GM12878 (cell line): ENCODE data around the gene TFF2. TPM values are rescaled to one million over a fixed set of nuclear protein-coding genes. Genes with fewer than 3 reads are reported as not detected.

ENCODE experiments used
- ATAC-seq: fragments of 200-7000 bp; cut with Tn5 transposase; 3 replicates; pipeline ENCODE4 v1.9.1; 2020; ENCODE audit warnings: mild to moderate bottlenecking, moderate library complexity
- BruUV-seq: library from RNA; stranded (reverse); fragments of 400-500 nt; replicated peaks from 2 replicates; lab custom pipeline; 2021; lab: Mats Ljungman, UMichigan
- CTCF ChIA-PET: fragments of 300-600 bp; sonication (Branson Sonifier 250); formaldehyde crosslinking; extraction: SDS; loops from one replicate; lab custom pipeline; 2021; ENCODE audit warnings: inconsistent platforms; lab: Yijun Ruan, JAX
- POLR2A ChIA-PET: fragments of 350-600 bp; formaldehyde crosslinking; extraction: SDS; loops from one replicate; lab custom pipeline; 2021; ENCODE audit warnings: inconsistent platforms; lab: Charles Lee
- RAD21 ChIA-PET: fragments of 300-600 bp; sonication (Branson Sonifier 250); formaldehyde crosslinking; loops from one replicate; lab custom pipeline; 2023; ENCODE audit warnings: antibody characterized with exemption; ENCODE audit not compliant: unreplicated experiment; lab: Charles Lee
- SMC1A ChIA-PET: fragments of 300-600 bp; sonication (Branson Sonifier 250); formaldehyde crosslinking; loops from one replicate; lab custom pipeline; 2023; ENCODE audit not compliant: unreplicated experiment, uncharacterized antibody; lab: Charles Lee
- DNase-seq: peaks from one replicate; pipeline ENCODE4 v3.0.0-alpha.2; 2011; ENCODE audit warnings: low read depth, low spot score
- FAIRE-seq: peaks from 3 replicates; lab custom pipeline; 2011; peaks lifted over from hg19 to GRCh38; lab: Jason Lieb, UNC
- H2AFZ ChIP-seq: 2 replicates; pipeline ENCODE4 v1.6.0; 2011; ENCODE audit warnings: low read depth, low read length, control low read depth; ENCODE audit not compliant: control insufficient read depth
- H3K27ac ChIP-seq: 2 replicates; pipeline ENCODE4 v1.5.1; 2011; ENCODE audit warnings: control low read depth; ENCODE audit not compliant: control insufficient read depth, insufficient read depth
- H3K27me3 ChIP-seq, 2 experiments: replicated peaks in 1 of 2; 2 replicates each; pipeline versions ENCODE4 v1.6.0 to v1.6.1; 2011; ENCODE audit warnings: low read length in 1 of 2; ENCODE audit not compliant: control insufficient read depth in 2 of 2, insufficient read depth in 2 of 2
- H3K36me3 ChIP-seq, 2 experiments: 2 replicates each; pipeline ENCODE4 v1.5.1; 2011; ENCODE audit warnings: low read length in 1 of 2; ENCODE audit not compliant: control insufficient read depth in 2 of 2, insufficient read depth in 2 of 2
- H3K4me1 ChIP-seq: 2 replicates; pipeline ENCODE4 v1.6.1; 2011; ENCODE audit warnings: mild to moderate bottlenecking, low read length, moderate library complexity, mixed read lengths; ENCODE audit not compliant: control insufficient read depth, insufficient read depth
- H3K4me2 ChIP-seq: 2 replicates; pipeline ENCODE4 v1.6.0; 2011; ENCODE audit warnings: control low read depth; ENCODE audit not compliant: control insufficient read depth, insufficient read depth
- H3K4me3 ChIP-seq: fragments of 200-600 bp; sonication (generic); 2 replicates; pipeline ENCODE4 v1.5.1; 2016
- H3K79me2 ChIP-seq: 2 replicates; pipeline ENCODE4 v1.6.0; 2011; ENCODE audit warnings: low read length; ENCODE audit not compliant: control insufficient read depth, insufficient read depth
- H3K9ac ChIP-seq: 2 replicates; pipeline ENCODE4 v1.8.0; 2011; ENCODE audit warnings: low read length, control low read depth, mixed read lengths; ENCODE audit not compliant: control insufficient read depth, insufficient read depth
- H3K9me3 ChIP-seq: replicated peaks from 3 replicates; pipeline ENCODE4 v1.5.1; 2011; ENCODE audit warnings: mild to moderate bottlenecking, low read length; ENCODE audit not compliant: control insufficient read depth, insufficient read depth
- H4K20me1 ChIP-seq: 2 replicates; pipeline ENCODE4 v1.6.0; 2011; ENCODE audit not compliant: control insufficient read depth, insufficient read depth
- BACH1 ChIP-seq: fragments of 450-650 bp; IDR thresholded peaks from 2 replicates; pipeline ENCODE4 v1.6.1; 2017; ENCODE audit warnings: mild to moderate bottlenecking, borderline replicate concordance
- CBFB ChIP-seq: IDR thresholded peaks from 2 replicates; pipeline ENCODE4 v1.6.1; 2016; ENCODE audit warnings: antibody characterized with exemption, low read depth
- CREB1 ChIP-seq: IDR thresholded peaks from 2 replicates; pipeline ENCODE4 v1.6.1; 2012; ENCODE audit warnings: low read depth, mild to moderate bottlenecking, inconsistent platforms
- JUND ChIP-seq: IDR thresholded peaks from 2 replicates; pipeline ENCODE4 v1.6.1; 2012; ENCODE audit warnings: low read depth, mild to moderate bottlenecking, low read length, improper control_type of control experiment, moderate library complexity
- MEF2A ChIP-seq: IDR thresholded peaks from 2 replicates; pipeline ENCODE4 v1.6.1; 2011; ENCODE audit warnings: low read depth, mild to moderate bottlenecking, low read length, moderate library complexity; ENCODE audit not compliant: insufficient read depth
- MLLT1 ChIP-seq: fragments of 450-650 bp; IDR thresholded peaks from 2 replicates; pipeline ENCODE4 v1.6.1; 2016; ENCODE audit warnings: mild to moderate bottlenecking
- MXI1 ChIP-seq: fragments of 150-350 bp; IDR thresholded peaks from 2 replicates; pipeline ENCODE4 v1.6.1; 2011; ENCODE audit warnings: low read depth, mild to moderate bottlenecking, inconsistent platforms, low read length, improper control_type of control experiment
- NKRF ChIP-seq: fragments of 450-650 bp; conservative IDR thresholded peaks from 2 replicates; pipeline ENCODE4 v1.6.1; 2017; ENCODE audit warnings: mild to moderate bottlenecking, moderate library complexity
- PAX8 ChIP-seq: fragments of 450-650 bp; IDR thresholded peaks from 2 replicates; pipeline ENCODE4 v1.6.1; 2017; ENCODE audit warnings: mild to moderate bottlenecking, moderate library complexity
- POLR2AphosphoS2 ChIP-seq: IDR thresholded peaks from 2 replicates; pipeline ENCODE4 v1.6.1; 2011; ENCODE audit warnings: low read depth, mild to moderate bottlenecking, low read length, improper control_type of control experiment, moderate library complexity
- POLR2AphosphoS5 ChIP-seq: IDR thresholded peaks from 2 replicates; pipeline ENCODE4 v1.6.1; 2011; ENCODE audit warnings: mild to moderate bottlenecking, low read length, inconsistent platforms
- POU2F2 ChIP-seq: IDR thresholded peaks from 3 replicates; pipeline ENCODE4 v1.6.1; 2011; ENCODE audit warnings: low read depth, mild to moderate bottlenecking, low read length, borderline replicate concordance
- RBBP5 ChIP-seq: fragments of 200-600 bp; sonication (generic); conservative IDR thresholded peaks from 2 replicates; pipeline ENCODE4 v1.6.1; 2016
- RFX5 ChIP-seq: IDR thresholded peaks from 2 replicates; pipeline ENCODE4 v1.6.1; 2011; ENCODE audit warnings: low read depth, low read length, improper control_type of control experiment
- TBL1XR1 ChIP-seq: IDR thresholded peaks from 2 replicates; pipeline ENCODE4 v1.6.1; 2012; ENCODE audit warnings: low read depth, low read length, improper control_type of control experiment
- ZBED1 ChIP-seq: IDR thresholded peaks from 2 replicates; pipeline ENCODE4 v1.6.1; 2016; ENCODE audit warnings: borderline replicate concordance
- ZBTB33 ChIP-seq: fragments of 450-650 bp; IDR thresholded peaks from 2 replicates; pipeline ENCODE4 v1.6.1; 2017; ENCODE audit warnings: mild to moderate bottlenecking
- ZNF207 ChIP-seq: fragments of 450-650 bp; IDR thresholded peaks from 2 replicates; pipeline ENCODE4 v1.6.1; 2014; ENCODE audit warnings: antibody characterized with exemption, mild to moderate bottlenecking, borderline replicate concordance
- ZNF24 ChIP-seq: fragments of 450-650 bp; IDR thresholded peaks from 2 replicates; pipeline ENCODE4 v1.6.1; 2017; ENCODE audit warnings: antibody characterized with exemption, mild to moderate bottlenecking
- WGBS: methylation state at CpG from one replicate; pipeline ENCODE4 v1.1.6; 2016; ENCODE audit warnings: low lambda C conversion rate; ENCODE audit not compliant: insufficient replicate concordance, insufficient coverage; ENCODE audit errors: missing lambda C conversion rate; 5-methylcytosine and 5-hydroxymethylcytosine counted together
- in situ Hi-C: fragments of 300-500 bp; cut with MboI; formaldehyde crosslinking; loops from 9 replicates; pipeline ENCODE4 v1.14.3; 2018; ENCODE audit warnings: mixed read lengths
- intact Hi-C: fragments of 100-400 bp; cut with micrococcal nuclease; formaldehyde crosslinking; loops from one replicate; pipeline ENCODE4 v1.14.2; 2022; ENCODE audit not compliant: unreplicated experiment
- polyA plus RNA-seq, 11 experiments: library from polyadenylated mRNA; depleted of rRNA in 4 of 11; unstranded in 6 of 11; stranded (reverse) in 5 of 11; fragments of >200 nt; fragmentation: Nextera tagmentation in 4 of 11; fragmentation: Illumina TruSeq in 1 of 11; extraction: Ambion mirVana in 4 of 11; extraction: Trizol in 1 of 11; gene quantifications; 1 replicate in 1 of 11; 2 replicates in 10 of 11; pipeline versions ENCODE4 v1.2.1 to v1.2.3, GENCODE V29; 2011 to 2016; ENCODE audit warnings: inconsistent platforms in 2 of 11, missing spikeins in 2 of 11, low read depth in 1 of 11
- total RNA-seq, 4 experiments: library from RNA; depleted of rRNA in 3 of 4; stranded (reverse); fragments of >200 nt in 3 of 4; fragmentation: Illumina TruSeq in 1 of 4; extraction: Trizol in 1 of 4; gene quantifications; 2 replicates each; pipeline versions ENCODE4 v1.2.1 to v1.2.3, GENCODE V29; 2013 to 2021

Gene TFF2
- total and polyA plus RNA-seq, 10 of the 15 experiments (the other 5 are each of a cell fraction or from before 2014, with no cell fraction given): 0.56 TPM; not detected in 9

- TF ChIP-seq MXI1 (no peak), JUND (no peak), RBBP5 (no peak), NKRF (no peak), TBL1XR1 (no peak), POLR2AphosphoS2 (no peak), RFX5 (no peak)
These were observed 45.1 kb downstream of the TFF2 start (continued) for GRCh38 chr21:42305707-42306147.

GRCh38 chr21:42304556-42305454 lies 46.0 kb downstream of the TFF2 start:
- in situ Hi-C loops (loop anchor here (5.0 kb wide), 2 partner anchors 142 to 232 kb away; no protein-coding TSS in a partner anchor), intact Hi-C loops (no loop called here)
- Histone ChIP-seq H3K4me2 (no peak overlapping the region), H2AFZ (no peak overlapping the region), H3K27me3 (no peaks in the 10 kb centered on the region), H3K4me1 (no peaks in the 10 kb centered on the region), H3K9ac (no peak overlapping the region), H3K36me3 (no peaks in the 10 kb centered on the region), H3K4me3 (no peak overlapping the region), H3K79me2 (no peaks in the 10 kb centered on the region), H3K27ac (no peak overlapping the region), H4K20me1 (no peaks in the 10 kb centered on the region), H3K9me3 (no peaks in the 10 kb centered on the region)
- ChIA-PET POLR2A (no interaction called here), RAD21 (interaction anchor here (1.5 kb wide), 1 partner anchor 159 kb away, joined by 5 read pairs; no protein-coding TSS in a partner anchor), SMC1A (no interaction called here), CTCF (interaction anchor here (1.5 kb wide), 1 partner anchor 9 kb away, joined by 4 read pairs; no protein-coding TSS in a partner anchor)
- WGBS: 43% methylated on average over 22 of the region's 22 CpGs
- ATAC-seq: no peak
- no peak for DNase-seq
- no TSS peak for BruUV-seq
- no peak for FAIRE-seq
- no peak for TF ChIP-seq ZBED1
- TF ChIP-seq BACH1: no peak
- no peak for TF ChIP-seq ZBTB33
- TF ChIP-seq ZNF24: no peak
- TF ChIP-seq CREB1: no peak
- no peak for TF ChIP-seq MEF2A
- no peak for TF ChIP-seq POLR2AphosphoS5
- no peak for TF ChIP-seq POU2F2
- no peak for TF ChIP-seq PAX8
- no peak for TF ChIP-seq ZNF207
- no peak for TF ChIP-seq CBFB
- TF ChIP-seq MLLT1: no peak
